SK-N-SH (cell line): ENCODE results near the gene SLC39A7. TPM values are rescaled to one million over a fixed set of nuclear protein-coding genes. Genes with fewer than 3 reads are reported as not detected.

Experiments used
- CTCF ChIA-PET: fragments of 300-600, 350-600 bp; formaldehyde crosslinking; extraction: SDS; loops from one replicate; lab custom pipeline; 2021; lab: Yijun Ruan, JAX
- POLR2A ChIA-PET: fragments of 350-600 bp; sonication (Branson Sonifier 250); formaldehyde crosslinking; extraction: SDS; loops from one replicate; lab custom pipeline; 2020; ENCODE audit warnings: antibody characterized with exemption, inconsistent platforms; lab: Yijun Ruan, JAX
- DNase-seq: peaks from one replicate; pipeline ENCODE4 v3.0.0; 2012
- H2AFZ ChIP-seq: fragments of 200-600 bp; sonication (generic); 2 replicates; pipeline ENCODE4 v1.8.1; 2016; ENCODE audit warnings: antibody characterized with exemption, mild to moderate bottlenecking, low read depth
- H3F3A ChIP-seq: fragments of 200-600 bp; sonication (generic); replicated peaks from 2 replicates; pipeline ENCODE3; 2016; ENCODE audit warnings: antibody characterized with exemption, mild to moderate bottlenecking; ENCODE audit not compliant: insufficient read depth
- H3K27ac ChIP-seq, 2 experiments: fragments of 200-500 bp in 1 of 2; fragments of 200-600 bp in 1 of 2; sonication (Bioruptor generic) in 1 of 2; sonication (generic), shearing (Covaris generic) in 1 of 2; 2 replicates each; pipeline versions ENCODE4 v1.5.1 to v1.6.1; 2014 to 2016; ENCODE audit warnings: low read depth in 2 of 2, inconsistent platforms in 1 of 2, low read length in 1 of 2, mild to moderate bottlenecking in 1 of 2, mixed read lengths in 1 of 2
- H3K27me3 ChIP-seq: fragments of 200-600 bp; sonication (generic), shearing (Covaris generic); 2 replicates; pipeline ENCODE4 v1.6.1; 2016; ENCODE audit warnings: mixed run types; ENCODE audit not compliant: insufficient read depth
- H3K36me3 ChIP-seq, 2 experiments: fragments of 200-500 bp in 1 of 2; fragments of 200-600 bp in 1 of 2; sonication (Bioruptor generic) in 1 of 2; sonication (generic) in 1 of 2; replicated peaks in 1 of 2; 2 replicates each; pipeline versions ENCODE3 to v1.5.1; 2014 to 2016; ENCODE audit warnings: low read length in 1 of 2, mild to moderate bottlenecking in 1 of 2; ENCODE audit not compliant: insufficient read depth in 2 of 2, control insufficient read depth in 1 of 2
- H3K4me1 ChIP-seq, 2 experiments: fragments of 200-500 bp in 1 of 2; fragments of 200-600 bp in 1 of 2; sonication (Bioruptor generic) in 1 of 2; sonication (generic), shearing (Covaris generic) in 1 of 2; 2 replicates each; pipeline versions ENCODE4 v1.5.1 to v1.6.1; 2014 to 2016; ENCODE audit warnings: low read depth in 1 of 2, low read length in 1 of 2, mixed run types in 1 of 2; ENCODE audit not compliant: insufficient read depth in 2 of 2, control insufficient read depth in 1 of 2
- H3K4me2 ChIP-seq: fragments of 200-600 bp; sonication (generic), shearing (Covaris generic); 2 replicates; pipeline ENCODE4 v1.6.1; 2017; ENCODE audit warnings: mixed run types
- H3K4me3 ChIP-seq, 2 experiments: fragments of 200-500 bp in 1 of 2; fragments of 200-600 bp in 1 of 2; sonication (Bioruptor generic) in 1 of 2; sonication (generic), shearing (Covaris generic) in 1 of 2; 2 replicates each; pipeline versions ENCODE4 v1.5.1 to v1.8.1; 2014 to 2016; ENCODE audit warnings: low read depth in 2 of 2, inconsistent platforms in 1 of 2, low read length in 1 of 2, mild to moderate bottlenecking in 1 of 2, mixed read lengths in 1 of 2, moderate library complexity in 1 of 2
- H3K79me2 ChIP-seq: fragments of 200-600 bp; sonication (generic); 2 replicates; pipeline ENCODE4 v1.8.1; 2017; ENCODE audit warnings: mild to moderate bottlenecking; ENCODE audit not compliant: insufficient read depth
- H3K9ac ChIP-seq: fragments of 200-600 bp; sonication (generic); 2 replicates; pipeline ENCODE4 v1.6.1; 2017; ENCODE audit warnings: mixed run types
- H3K9me2 ChIP-seq: fragments of 200-600 bp; sonication (generic); 2 replicates; pipeline ENCODE4 v1.6.1; 2017; ENCODE audit warnings: mixed run types
- H3K9me3 ChIP-seq: fragments of 200-600 bp; sonication (generic); 2 replicates; pipeline ENCODE4 v1.6.1; 2017; ENCODE audit warnings: mixed run types, mild to moderate bottlenecking, moderate library complexity
- H4K20me1 ChIP-seq: fragments of 200-600 bp; sonication (generic); 2 replicates; pipeline ENCODE4 v1.6.1; 2017; ENCODE audit warnings: mild to moderate bottlenecking, mixed run types; ENCODE audit not compliant: insufficient read depth
- CHD2 ChIP-seq: fragments of 150-350 bp; IDR thresholded peaks from 2 replicates; pipeline ENCODE4 v1.6.1; 2018; ENCODE audit warnings: low read length; ENCODE audit not compliant: partially characterized antibody
- ELF1 ChIP-seq: IDR thresholded peaks from 2 replicates; pipeline ENCODE4 v1.4.0; 2012
- EZH2phosphoT487 ChIP-seq: fragments of 200-600 bp; sonication (generic); IDR thresholded peaks from 2 replicates; pipeline ENCODE4 v1.6.1; 2017; ENCODE audit warnings: low read depth, mixed run types, mild to moderate bottlenecking, antibody characterized with exemption, moderate library complexity, borderline replicate concordance
- GABPA ChIP-seq: IDR thresholded peaks from 2 replicates; pipeline ENCODE4 v1.4.0; 2012; ENCODE audit warnings: low read depth, mild to moderate bottlenecking
- IRF3 ChIP-seq: fragments of 150-350 bp; IDR thresholded peaks from 2 replicates; pipeline ENCODE4 v1.6.1; 2016; ENCODE audit warnings: mild to moderate bottlenecking, low read depth, low read length
- JUND ChIP-seq: IDR thresholded peaks from 2 replicates; pipeline ENCODE4 v1.4.0; 2012
- MXI1 ChIP-seq: IDR thresholded peaks from 2 replicates; pipeline ENCODE4 v1.6.1; 2012; ENCODE audit warnings: mild to moderate bottlenecking, low read depth, low read length, improper control_type of control experiment
- NFIC ChIP-seq: IDR thresholded peaks from 2 replicates; pipeline ENCODE4 v1.4.0; 2012; ENCODE audit warnings: borderline replicate concordance
- NRF1 ChIP-seq: IDR thresholded peaks from 2 replicates; pipeline ENCODE4 v1.6.1; 2012; ENCODE audit warnings: low read depth, mild to moderate bottlenecking, low read length
- PBX3 ChIP-seq: IDR thresholded peaks from 2 replicates; pipeline ENCODE4; 2012
- RAD21 ChIP-seq: IDR thresholded peaks from 2 replicates; pipeline ENCODE4 v1.6.1; 2012; ENCODE audit warnings: mild to moderate bottlenecking, low read length
- REST ChIP-seq: IDR thresholded peaks from 2 replicates; pipeline ENCODE4 v1.6.1; 2012; ENCODE audit warnings: mild to moderate bottlenecking, low read depth, low read length, moderate library complexity
- SMC3 ChIP-seq: IDR thresholded peaks from 2 replicates; pipeline ENCODE4 v1.6.1; 2012; ENCODE audit warnings: low read depth, low read length, improper control_type of control experiment
- TAF1 ChIP-seq: IDR thresholded peaks from 2 replicates; pipeline ENCODE4 v1.6.1; 2012; ENCODE audit warnings: low read depth, mild to moderate bottlenecking, low read length, moderate library complexity, borderline replicate concordance
- TCF12 ChIP-seq: IDR thresholded peaks from 2 replicates; pipeline ENCODE4 v1.4.0; 2012
- TEAD4 ChIP-seq: IDR thresholded peaks from 2 replicates; pipeline ENCODE4 v1.4.0; 2012; ENCODE audit warnings: mild to moderate bottlenecking, borderline replicate concordance; ENCODE audit not compliant: insufficient read depth
- WGBS: methylation state at CpG from one replicate; pipeline ENCODE4 v1.1.6; 2017; ENCODE audit warnings: low lambda C conversion rate; 5-methylcytosine and 5-hydroxymethylcytosine counted together
- polyA plus RNA-seq, 3 experiments: library from polyadenylated mRNA; depleted of rRNA; stranded (reverse); fragments of >200 nt; gene quantifications; 2 replicates each; pipeline ENCODE4 v1.2.3, GENCODE V29; 2012

SLC39A7 gene
- polyA plus RNA-seq, 1 of the 3 experiments (the other 2 are of a cell fraction), result 129 TPM

GRCh38 chr6:33187809-33188208, 12.9 kb upstream of the SLC39A7 start:
- CTCF ChIA-PET, result interaction anchor here (2.0 to 2.4 kb wide), 2 partner anchors 10 to 26 kb away, joined by 10 to 14 read pairs; no protein-coding TSS in a partner anchor

More at GRCh38 chr6:33187809-33188208, 12.9 kb upstream of the SLC39A7 start:
- POLR2A ChIA-PET, result no interaction called here
- H2AFZ ChIP-seq, result no peak overlapping the region
- no peaks in the 10 kb centered on the region for H3K79me2 ChIP-seq
- no peaks in the 10 kb centered on the region for H4K20me1 ChIP-seq
- H3K4me3 ChIP-seq, result no peak overlapping the region
- no peak overlapping the region for H3K27ac ChIP-seq
- H3K36me3 ChIP-seq, result no peaks in the 10 kb centered on the region
- 67% methylated on average over 1 of the region's 1 CpG for WGBS
- peaks cover 0 to 18% of the 10 kb centered on the region in 2 experiments; a peak in 1 of 4 replicates for H3K4me1 ChIP-seq
- no peaks in the 10 kb centered on the region for H3K27me3 ChIP-seq
- no peak overlapping the region for H3K9ac ChIP-seq
- no peak overlapping the region for H3K4me2 ChIP-seq
- TF ChIP-seq IRF3 (no peak), TCF12 (no peak), GABPA (no peak), REST (no peak), CHD2 (no peak), SMC3 (no peak), ELF1 (no peak), NRF1 (no peak), JUND (no peak), MXI1 (no peak), NFIC (no peak), RAD21 (no peak), TAF1 (no peak), PBX3 (no peak), EZH2phosphoT487 (no peak), TEAD4 (no peak)
- no peak for DNase-seq
- H3F3A ChIP-seq, result no peaks in the 10 kb centered on the region
- no peaks in the 10 kb centered on the region for H3K9me2 ChIP-seq
- H3K9me3 ChIP-seq, result no peaks in the 10 kb centered on the region
